Fibroblast of the aortic adventitia (primary cell): Measurements from ENCODE around the gene CSNK1D. TPM values are rescaled to one million over a fixed set of nuclear protein-coding genes. Genes with fewer than 3 reads are reported as not detected.

Experiments
- DNase-seq: peaks from one replicate; pipeline ENCODE4 v3.0.0-alpha.2; 2010; ENCODE audit warnings: low read depth
- H3K4me3 ChIP-seq: 2 replicates; pipeline ENCODE4 v1.5.1; 2011; ENCODE audit warnings: low read depth, mild to moderate bottlenecking, control low read depth, low read length, moderate library complexity
- CTCF ChIP-seq: IDR thresholded peaks from 2 replicates; pipeline ENCODE4 v1.5.1; 2011; ENCODE audit warnings: mild to moderate bottlenecking, low read length, control low read depth, inconsistent platforms; ENCODE audit not compliant: insufficient read depth
- total RNA-seq: library from RNA; depleted of rRNA; stranded (reverse); fragments of >200 nt; gene quantifications from 2 replicates; pipeline ENCODE4 v1.2.3, GENCODE V29; 2012; ENCODE audit warnings: low replicate concordance

The CSNK1D gene
- total RNA-seq, 1 donor: 52.7 TPM

- DNase-seq: no peak
- TF ChIP-seq CTCF: no peak
- H3K4me3 ChIP-seq: no peak overlapping the region
Observed at GRCh38 chr17:82201498-82201910, 72.0 kb downstream of the CSNK1D start.

- DNase-seq: no peak
- no peak overlapping the region for H3K4me3 ChIP-seq
- no peak for TF ChIP-seq CTCF
Observed at GRCh38 chr17:82200743-82201497, 72.6 kb downstream of the CSNK1D start.

GRCh38 chr17:82200135-82200534, 73.4 kb downstream of the CSNK1D start:
- no peak for DNase-seq
- H3K4me3 ChIP-seq: no peak overlapping the region
- no peak for TF ChIP-seq CTCF

- no peak for TF ChIP-seq CTCF
- H3K4me3 ChIP-seq: no peak overlapping the region
- DNase-seq: no peak
Observed at GRCh38 chr17:82199496-82199895, 74.0 kb downstream of the CSNK1D start.

GRCh38 chr17:82198092-82198491, 75.4 kb downstream of the CSNK1D start:
- no peak for TF ChIP-seq CTCF
- H3K4me3 ChIP-seq: no peak overlapping the region
- DNase-seq: no peak

GRCh38 chr17:82195675-82196672, 77.5 kb downstream of the CSNK1D start:
- DNase-seq: peak; percentile 12
- TF ChIP-seq CTCF: no peak
- H3K4me3 ChIP-seq: no peak overlapping the region
